Heart left ventricle (tissue), 13 donors: ENCODE measurements around the gene DHX30.
"Not testable (repeated sequence)": the region's sequence is repeated elsewhere in the genome, so short reads cannot be mapped to it uniquely, and the experiment has no call there.

Experiments used
- CTCF ChIP-seq, 12 donors: fragments of 200-600 bp; sonication (generic) in 4 of 12; IDR thresholded peaks; one replicate each; pipeline versions ENCODE4 v1.5.0 to v1.8.0; 2018 to 2022; ENCODE audit warnings: antibody characterized with exemption in 12 of 12, mild to moderate bottlenecking in 5 of 12
- POLR2A ChIP-seq, 2 donors: fragments of 450-650 bp; IDR thresholded peaks; one replicate each; pipeline ENCODE4 v1.6.1; 2017; ENCODE audit warnings: antibody characterized with exemption in 2 of 2, mild to moderate bottlenecking in 2 of 2, moderate library complexity in 2 of 2
- donor health status: ischemic (EF 13 %, LVEDD 7.1; RV severe dilation, severe dysfunction).
- donor health status: DM: no; HTN: yes; CAD: no.
- donor health status: DM: no; HTN: no; CAD: no.
- donor health status: ischemic (EF 25% LVEDD 6.9; RV normal size, moderate dysfunction).
- donor health status: ischemic (EF 25% LVEDD 5.7; RV mildly dilated, moderate dysfunction).
- donor health status: ischemic (EF 35%, LVEDD 5.7; RV mildly dilated, moderate dysfunction).
- donor health status: nonischemic (EF 11% LVEDD 7.7; RV severe dilation, severe dysfunction).
- donor health status: DM: yes; HTN: yes; CAD: no.
- donor health status: PGD.
- donor health status: ischemic (EF 29% LVEDD 5.4; RV normal size, mild dysfunction).
- donor health status: nonischemic (EF 23%, LVEDD 6.1; RV moderate dilation, normal function).

- not testable (repeated sequence) for TF ChIP-seq POLR2A, CTCF (IDR thresholded peaks at IDR 0.05)
These were observed 42.7 kb upstream of the DHX30 start for GRCh38 chr3:47760207-47760606.
